LNCAP (cell line): Measurements from ENCODE around the gene KBTBD12.

ENCODE experiments used
- CTCF ChIP-seq: fragments of 450-650 bp; IDR thresholded peaks from 2 replicates; pipeline ENCODE4 v1.5.1; 2017; ENCODE audit warnings: mild to moderate bottlenecking

Gene KBTBD12

GRCh38 chr3:127886231-127886955 is 28.6 kb upstream of the KBTBD12 start:
- TF ChIP-seq CTCF, result no peak

- no peak for TF ChIP-seq CTCF
Measured at GRCh38 chr3:127886956-127887231, 28.1 kb upstream of the KBTBD12 start.

- no peak for TF ChIP-seq CTCF
Measured at GRCh38 chr3:127887321-127887720, 27.7 kb upstream of the KBTBD12 start.

DNA sequence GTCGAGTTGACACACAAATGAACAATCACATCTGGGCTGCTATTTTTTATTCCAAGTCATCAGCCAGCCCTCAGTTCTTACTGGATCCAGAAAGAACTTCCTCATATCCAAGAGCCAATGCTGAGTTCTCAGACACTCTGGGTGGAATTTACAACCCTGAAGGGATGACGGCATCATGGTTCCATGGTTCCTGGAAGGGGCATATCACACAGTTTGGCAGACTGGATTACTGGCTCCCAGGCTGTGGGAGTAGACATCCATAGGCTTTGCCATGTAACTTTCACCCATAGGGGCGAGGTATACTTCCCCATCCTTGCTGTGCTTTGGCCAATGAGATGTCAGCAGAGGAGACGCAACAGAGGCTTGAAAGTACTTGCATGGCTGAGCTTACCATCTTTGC is 26.9 kb upstream of the KBTBD12 start:
- no peak for TF ChIP-seq CTCF

GRCh38 chr3:127888564-127889107 is 26.4 kb upstream of the KBTBD12 start:
- no peak for TF ChIP-seq CTCF

DNA sequence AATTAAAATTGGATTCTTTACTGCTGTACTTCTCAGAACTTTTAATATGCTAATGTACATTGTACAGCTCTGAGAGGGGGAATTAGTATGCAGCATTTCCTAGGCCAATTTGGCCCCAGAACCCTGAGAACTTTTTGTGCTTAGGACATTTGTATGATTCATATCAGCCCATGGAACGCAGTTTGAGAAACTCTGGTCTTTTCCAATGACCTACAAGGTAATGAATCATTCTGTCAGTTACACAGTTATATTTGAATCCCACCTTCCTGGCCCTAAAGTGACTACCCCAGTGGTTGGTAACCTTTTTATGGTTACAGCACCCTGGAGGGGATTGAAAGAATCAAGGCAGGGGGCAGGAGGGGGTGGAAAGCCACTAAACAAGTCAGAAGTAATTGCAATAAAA is 25.6 kb upstream of the KBTBD12 start:
- TF ChIP-seq CTCF, result no peak

- no peak for TF ChIP-seq CTCF
Measured at GRCh38 chr3:127889976-127890650, 24.9 kb upstream of the KBTBD12 start.
